GM18508 (cell line): ENCODE results near the gene DISC1.
"Not testable (repeated sequence)": the region's sequence is repeated elsewhere in the genome, so short reads cannot be mapped to it uniquely, and the experiment has no call there.

Source experiments
- ATAC-seq: cut with Tn5 transposase; IDR thresholded peaks from one replicate; pipeline ENCODE4 v1.9.1; 2021; ENCODE audit warnings: moderate number of reproducible peaks; ENCODE audit not compliant: insufficient read depth, unreplicated experiment

Gene DISC1

GRCh38 chr1:231938711-231939110 lies 312.1 kb downstream of the DISC1 start:
- ATAC-seq: no peak

GRCh38 chr1:231939118-231939517 lies 312.5 kb downstream of the DISC1 start:
- ATAC-seq: no peak

GRCh38 chr1:231940116-231940515 lies 313.5 kb downstream of the DISC1 start:
- no peak for ATAC-seq

- ATAC-seq: no peak
Measured at GRCh38 chr1:231940701-231941100, 314.1 kb downstream of the DISC1 start.

- no peak for ATAC-seq
Measured at GRCh38 chr1:231943084-231943483, 316.5 kb downstream of the DISC1 start.

- not testable (repeated sequence) for ATAC-seq
Measured at GRCh38 chr1:231948102-231948501, 321.5 kb downstream of the DISC1 start.

GRCh38 chr1:231949277-231950091 lies 322.9 kb downstream of the DISC1 start:
- ATAC-seq: no peak

- ATAC-seq: no peak
Measured at GRCh38 chr1:231950331-231951128, 323.9 kb downstream of the DISC1 start.

- no peak for ATAC-seq
Measured at GRCh38 chr1:231951374-231951773, 324.8 kb downstream of the DISC1 start.

- no peak for ATAC-seq
Measured at GRCh38 chr1:231952154-231952553, 325.6 kb downstream of the DISC1 start.

- no peak for ATAC-seq
Measured at GRCh38 chr1:231953660-231954059, 327.1 kb downstream of the DISC1 start.

GRCh38 chr1:231954751-231955150 lies 328.2 kb downstream of the DISC1 start:
- ATAC-seq: no peak

- no peak for ATAC-seq
Measured at GRCh38 chr1:231957359-231957758, 330.8 kb downstream of the DISC1 start.

- ATAC-seq: no peak
Measured at GRCh38 chr1:231958448-231958847, 331.9 kb downstream of the DISC1 start.

- no peak for ATAC-seq
Measured at GRCh38 chr1:231959225-231959884, 332.8 kb downstream of the DISC1 start.

GRCh38 chr1:231961801-231962200 lies 335.2 kb downstream of the DISC1 start:
- ATAC-seq: not testable (repeated sequence)

- ATAC-seq: no peak
Measured at GRCh38 chr1:231962636-231963035, 336.0 kb downstream of the DISC1 start.

- ATAC-seq: no peak
Measured at GRCh38 chr1:231964241-231964640, 337.7 kb downstream of the DISC1 start.

GRCh38 chr1:231964961-231965360 lies 338.4 kb downstream of the DISC1 start:
- no peak for ATAC-seq

- no peak for ATAC-seq
Measured at GRCh38 chr1:231965615-231966014, 339.0 kb downstream of the DISC1 start.

GRCh38 chr1:231966983-231967382 lies 340.4 kb downstream of the DISC1 start:
- no peak for ATAC-seq
